Measurements from ENCODE around the gene TM9SF2.

Gene TM9SF2

DNA sequence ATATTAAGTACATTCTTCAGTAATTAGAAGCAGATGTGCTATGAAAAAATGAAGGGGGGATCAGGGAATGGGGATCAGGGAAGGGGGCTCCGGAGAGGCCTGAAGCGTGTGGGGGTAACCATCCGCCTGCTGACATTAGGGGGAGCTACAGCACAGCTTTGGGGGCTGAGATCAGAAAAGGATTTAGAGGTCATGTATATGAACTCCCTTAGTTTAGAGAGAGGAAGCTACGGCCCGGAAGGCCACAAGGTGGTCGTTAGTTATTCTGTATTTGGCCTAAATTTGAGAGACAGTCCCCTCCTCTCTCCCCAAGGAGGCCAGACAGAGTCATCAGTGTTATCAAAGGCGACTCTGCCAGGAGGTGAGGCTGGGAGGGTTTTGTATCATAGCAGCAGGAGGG, 99.0 kb downstream of the TM9SF2 start:
- TF ChIP-seq, protein P1, sequence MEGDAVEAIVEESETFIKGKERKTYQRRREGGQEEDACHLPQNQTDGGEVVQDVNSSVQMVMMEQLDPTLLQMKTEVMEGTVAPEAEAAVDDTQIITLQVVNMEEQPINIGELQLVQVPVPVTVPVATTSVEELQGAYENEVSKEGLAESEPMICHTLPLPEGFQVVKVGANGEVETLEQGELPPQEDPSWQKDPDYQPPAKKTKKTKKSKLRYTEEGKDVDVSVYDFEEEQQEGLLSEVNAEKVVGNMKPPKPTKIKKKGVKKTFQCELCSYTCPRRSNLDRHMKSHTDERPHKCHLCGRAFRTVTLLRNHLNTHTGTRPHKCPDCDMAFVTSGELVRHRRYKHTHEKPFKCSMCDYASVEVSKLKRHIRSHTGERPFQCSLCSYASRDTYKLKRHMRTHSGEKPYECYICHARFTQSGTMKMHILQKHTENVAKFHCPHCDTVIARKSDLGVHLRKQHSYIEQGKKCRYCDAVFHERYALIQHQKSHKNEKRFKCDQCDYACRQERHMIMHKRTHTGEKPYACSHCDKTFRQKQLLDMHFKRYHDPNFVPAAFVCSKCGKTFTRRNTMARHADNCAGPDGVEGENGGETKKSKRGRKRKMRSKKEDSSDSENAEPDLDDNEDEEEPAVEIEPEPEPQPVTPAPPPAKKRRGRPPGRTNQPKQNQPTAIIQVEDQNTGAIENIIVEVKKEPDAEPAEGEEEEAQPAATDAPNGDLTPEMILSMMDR (IDR thresholded peaks at IDR 0.05; ENCODE audit: low read depth, low read length), result peak; percentile 17
- H3K4me3 ChIP-seq (ENCODE audit: low read depth, low read length), result no peak overlapping the region
- DNase-seq (ENCODE audit: low read depth, low spot score), result no peak
- in situ Hi-C loops (cut with HindIII; ENCODE audit: low sequenced_read_pairs), result no loop called here

DNA sequence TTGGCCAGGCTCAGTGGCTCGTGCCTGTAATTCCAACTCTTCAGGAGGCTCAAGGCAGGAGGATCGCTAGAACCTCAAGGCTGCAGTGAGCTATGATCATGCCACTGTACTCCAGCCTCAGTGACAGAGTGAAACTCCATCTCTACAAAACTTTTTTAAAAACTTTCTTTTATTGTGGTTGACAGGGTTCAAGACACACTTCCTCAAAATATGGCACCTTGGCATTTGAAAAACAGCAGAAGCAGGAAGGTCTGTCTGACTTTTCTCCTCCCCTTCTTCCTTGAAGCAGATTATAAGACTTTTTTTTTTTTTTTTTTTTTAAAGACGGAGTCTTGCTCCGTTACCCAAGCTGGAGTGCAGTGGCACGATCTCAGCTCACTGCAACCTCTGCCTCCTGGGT, 100.3 kb downstream of the TM9SF2 start:
- no peak for DNase-seq (ENCODE audit: low read depth, low spot score)
- TF ChIP-seq, protein P1 (IDR thresholded peaks at IDR 0.05; ENCODE audit: low read depth, low read length), result no peak
- H3K4me3 ChIP-seq (ENCODE audit: low read depth, low read length), result no peak overlapping the region
- in situ Hi-C loops (cut with HindIII; ENCODE audit: low sequenced_read_pairs), result no loop called here

DNA sequence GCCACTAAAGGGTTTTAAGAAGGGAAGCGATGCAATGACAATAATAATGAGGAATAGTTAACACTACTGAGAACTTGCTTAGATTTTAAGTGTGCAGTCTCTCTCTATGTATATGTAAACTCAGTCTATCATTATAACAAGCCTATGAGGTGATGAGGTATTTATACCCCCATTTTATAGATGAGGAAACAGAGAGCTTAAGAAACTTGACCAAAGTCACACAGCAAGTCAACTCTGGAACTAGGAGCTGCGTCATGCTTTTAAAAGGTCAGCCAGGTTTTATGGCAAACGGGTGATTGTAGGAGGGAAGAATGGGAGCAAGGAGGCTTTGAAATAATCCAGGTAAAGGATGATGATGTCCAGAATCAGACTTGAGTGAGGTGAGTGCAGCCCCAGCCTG, 103.4 kb downstream of the TM9SF2 start:
- in situ Hi-C loops (cut with HindIII; ENCODE audit: low sequenced_read_pairs), result no loop called here
- TF ChIP-seq, protein P1 (IDR thresholded peaks at IDR 0.05; ENCODE audit: low read depth, low read length), result no peak
- H3K4me3 ChIP-seq (ENCODE audit: low read depth, low read length), result no peak overlapping the region
- no peak for DNase-seq (ENCODE audit: low read depth, low spot score)

DNA sequence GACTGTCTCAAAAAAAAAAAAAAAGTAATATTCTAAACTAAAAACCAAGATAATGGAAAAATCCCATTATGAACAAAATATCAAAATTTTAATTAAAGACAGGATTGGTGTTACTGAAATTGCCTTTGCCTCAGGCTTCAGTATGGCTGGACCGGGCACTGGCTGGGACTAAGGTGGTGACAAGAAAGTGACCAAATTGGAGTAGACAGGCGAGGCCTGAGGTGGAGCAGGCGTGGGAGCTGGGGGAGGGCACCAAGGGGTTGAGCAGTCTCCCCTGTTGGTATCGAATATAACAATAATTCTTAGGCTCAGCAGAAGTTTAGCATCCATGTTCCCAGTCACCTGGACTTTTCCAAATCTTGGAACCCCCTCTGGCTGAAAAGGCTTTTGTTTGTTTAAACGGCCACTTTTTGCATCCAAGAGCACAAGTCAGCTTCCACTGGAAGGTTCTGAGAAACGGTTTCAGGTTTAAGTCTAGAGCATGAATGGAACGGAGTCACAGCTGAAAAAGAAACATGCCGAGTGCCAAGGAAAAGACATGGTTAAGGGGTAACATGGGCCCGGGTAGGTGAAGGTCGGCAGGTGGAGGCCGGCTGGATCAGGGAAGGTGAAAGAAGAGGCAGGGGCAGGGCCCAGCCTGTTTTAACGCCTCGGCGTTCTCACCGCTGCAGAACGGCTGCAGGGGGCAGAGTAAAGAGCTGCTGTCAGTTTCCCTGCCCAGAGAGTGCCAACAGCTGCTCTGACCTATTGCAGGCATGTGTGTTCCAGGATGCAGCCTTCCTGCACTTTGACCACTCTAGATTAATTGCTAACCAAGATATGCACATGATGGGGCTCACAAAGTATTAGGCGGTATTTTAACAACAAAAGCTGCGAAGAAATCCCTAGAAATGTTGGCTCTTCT, 104.4 kb downstream of the TM9SF2 start:
- TF ChIP-seq, protein P1 (IDR thresholded peaks at IDR 0.05; ENCODE audit: low read depth, low read length), result peak; percentile 13
- in situ Hi-C loops (cut with HindIII; ENCODE audit: low sequenced_read_pairs), result no loop called here
- H3K4me3 ChIP-seq (ENCODE audit: low read depth, low read length), result peak overlapping the region; percentile 40
- DNase-seq (ENCODE audit: low read depth, low spot score), result no peak

DNA sequence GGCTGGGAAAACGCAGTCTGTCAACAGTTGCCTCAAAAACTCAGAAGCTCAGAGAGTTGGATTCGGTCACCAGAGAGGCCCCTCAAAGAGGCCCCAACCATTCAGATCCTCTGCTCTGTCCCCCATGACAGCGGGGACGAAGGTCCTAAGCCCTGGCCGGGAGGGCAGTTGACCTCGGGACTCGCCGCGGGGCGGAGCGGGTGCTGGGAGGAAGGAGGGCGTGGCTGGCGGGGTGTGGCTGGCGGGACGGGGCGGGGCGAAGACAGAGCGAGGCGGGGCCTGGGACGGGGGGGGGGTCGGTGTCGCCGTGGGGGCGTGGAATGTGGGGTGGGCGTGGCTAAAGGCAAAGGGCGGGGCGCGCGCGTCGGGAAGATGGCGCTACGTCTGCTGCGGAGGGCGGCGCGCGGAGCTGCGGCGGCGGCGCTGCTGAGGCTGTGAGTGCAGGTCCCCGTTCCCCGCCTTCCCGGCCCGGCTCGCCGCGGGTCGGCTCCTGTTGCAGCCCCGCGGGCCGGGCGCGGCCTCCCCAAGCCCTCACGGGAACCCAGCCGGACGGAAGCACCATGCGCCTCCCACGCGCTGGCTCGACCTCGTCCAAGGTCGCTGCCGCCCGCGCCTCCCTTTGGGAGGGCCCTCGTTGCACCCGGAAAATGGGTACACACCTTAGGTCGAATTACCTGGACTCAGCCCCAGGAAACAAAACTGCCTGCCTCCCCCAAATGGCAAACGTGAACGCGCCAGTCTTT, 105.2 kb downstream of the TM9SF2 start, which contains the start of gene CLYBL:
TSS of gene CLYBL (plus strand) at position 367 of the 743 bp plus-strand sequence.
- peak; percentile 82 for DNase-seq (ENCODE audit: low read depth, low spot score)
- in situ Hi-C loops (cut with HindIII; ENCODE audit: low sequenced_read_pairs), result no loop called here
- H3K4me3 ChIP-seq (ENCODE audit: low read depth, low read length), result peak within 1 kb of the TSS; percentile 68
- TF ChIP-seq, protein P1 (IDR thresholded peaks at IDR 0.05; ENCODE audit: low read depth, low read length), result no peak

DNA sequence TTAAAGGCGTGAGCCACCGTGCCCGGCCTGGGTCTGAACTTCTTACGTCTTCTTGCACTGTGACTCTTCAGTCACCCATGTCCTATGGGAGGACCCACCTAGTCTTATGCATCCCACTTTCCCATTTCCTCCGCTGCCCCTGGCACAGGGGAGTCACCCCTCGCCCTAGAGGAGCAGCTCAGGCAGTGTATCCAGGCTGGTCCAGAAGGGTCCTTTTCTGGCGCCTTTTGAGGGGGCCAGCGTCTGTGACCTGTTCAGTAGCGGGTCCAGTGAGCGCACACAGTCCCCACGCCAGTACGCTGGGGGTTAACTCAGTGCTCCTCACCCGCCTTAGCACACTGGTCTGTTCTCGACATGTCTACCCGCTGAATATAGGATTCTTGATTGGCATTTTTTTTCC, 107.1 kb downstream of the TM9SF2 start:
- DNase-seq (ENCODE audit: low read depth, low spot score), result no peak
- H3K4me3 ChIP-seq (ENCODE audit: low read depth, low read length), result no peak overlapping the region
- TF ChIP-seq, protein P1 (IDR thresholded peaks at IDR 0.05; ENCODE audit: low read depth, low read length), result no peak
- in situ Hi-C loops (cut with HindIII; ENCODE audit: low sequenced_read_pairs), result no loop called here
